SK-N-SH (cell line): Measurements from ENCODE around the gene EXOC7.

Source experiments
- CTCF ChIP-seq: fragments of 200-600 bp; sonication (generic); IDR thresholded peaks from 2 replicates; pipeline ENCODE4 v1.6.1; 2017; ENCODE audit warnings: antibody characterized with exemption, mild to moderate bottlenecking, moderate library complexity
- EZH2phosphoT487 ChIP-seq: fragments of 200-600 bp; sonication (generic); IDR thresholded peaks from 2 replicates; pipeline ENCODE4 v1.6.1; 2017; ENCODE audit warnings: low read depth, mixed run types, mild to moderate bottlenecking, antibody characterized with exemption, moderate library complexity, borderline replicate concordance
- GABPA ChIP-seq: IDR thresholded peaks from 2 replicates; pipeline ENCODE4 v1.4.0; 2012; ENCODE audit warnings: low read depth, mild to moderate bottlenecking
- POLR2AphosphoS5 ChIP-seq: IDR thresholded peaks from 2 replicates; pipeline ENCODE4 v1.6.1; 2012; ENCODE audit warnings: low read depth, low read length
- REST ChIP-seq: IDR thresholded peaks from 2 replicates; pipeline ENCODE4 v1.6.1; 2012; ENCODE audit warnings: mild to moderate bottlenecking, low read depth, low read length, moderate library complexity
- SMC3 ChIP-seq: IDR thresholded peaks from 2 replicates; pipeline ENCODE4 v1.6.1; 2012; ENCODE audit warnings: low read depth, low read length, improper control_type of control experiment
- ZBTB33 ChIP-seq: IDR thresholded peaks from 2 replicates; pipeline ENCODE4 v1.4.0; 2012; ENCODE audit warnings: low read depth, borderline replicate concordance

GRCh38 chr17:76049239-76049638, 54.3 kb downstream of the EXOC7 start:
- no peak for TF ChIP-seq SMC3
- no peak for TF ChIP-seq CTCF
- no peak for TF ChIP-seq ZBTB33
- TF ChIP-seq GABPA: no peak
- no peak for TF ChIP-seq REST
- no peak for TF ChIP-seq POLR2AphosphoS5
- TF ChIP-seq EZH2phosphoT487: no peak
